HG03135 (cell line): ENCODE data around the gene PPM1J.
"Not testable (repeated sequence)": the region's sequence is repeated elsewhere in the genome, so short reads cannot be mapped to it uniquely, and the experiment has no call there.

ENCODE experiments used
- ATAC-seq: cut with Tn5 transposase; IDR thresholded peaks from one replicate; pipeline ENCODE4 v1.9.1; 2021; ENCODE audit warnings: mild to moderate bottlenecking, moderate library complexity; ENCODE audit not compliant: unreplicated experiment

The PPM1J gene

GRCh38 chr1:112715264-112716053 lies at the start of gene PPM1J:
Gene PPM1J (minus strand): TSS chr1:112715332. CDS start chr1:112715301, 31 bp downstream.
- ATAC-seq: peak; percentile 77

GRCh38 chr1:112762541-112763500 lies 47.7 kb upstream of the PPM1J start:
- no peak for ATAC-seq

GRCh38 chr1:112761714-112762480 lies 46.8 kb upstream of the PPM1J start:
- no peak for ATAC-seq

GRCh38 chr1:112759228-112759627 lies 44.1 kb upstream of the PPM1J start:
- no peak for ATAC-seq

GRCh38 chr1:112754116-112754628 lies 39.0 kb upstream of the PPM1J start:
- ATAC-seq: no peak

GRCh38 chr1:112748396-112748795 lies 33.3 kb upstream of the PPM1J start:
- no peak for ATAC-seq

GRCh38 chr1:112744009-112744578 lies 29.0 kb upstream of the PPM1J start:
- no peak for ATAC-seq

- no peak for ATAC-seq
These were observed 28.3 kb upstream of the PPM1J start for GRCh38 chr1:112743174-112744008.

GRCh38 chr1:112737573-112737972 lies 22.4 kb upstream of the PPM1J start:
- no peak for ATAC-seq

- no peak for ATAC-seq
These were observed 20.6 kb upstream of the PPM1J start for GRCh38 chr1:112735752-112736151.

GRCh38 chr1:112731451-112731850 lies 16.3 kb upstream of the PPM1J start:
- no peak for ATAC-seq

GRCh38 chr1:112729909-112730308 lies 14.8 kb upstream of the PPM1J start:
- ATAC-seq: no peak

- ATAC-seq: not testable (repeated sequence)
These were observed 13.9 kb upstream of the PPM1J start for GRCh38 chr1:112729011-112729410.

- not testable (repeated sequence) for ATAC-seq
These were observed 13.3 kb upstream of the PPM1J start for GRCh38 chr1:112728306-112728971.

- ATAC-seq: no peak
These were observed 12.6 kb upstream of the PPM1J start for GRCh38 chr1:112727716-112728115.

- not testable (repeated sequence) for ATAC-seq
These were observed 9.1 kb upstream of the PPM1J start for GRCh38 chr1:112724240-112724639.

GRCh38 chr1:112723511-112723839 lies 8.3 kb upstream of the PPM1J start:
- ATAC-seq: no peak

GRCh38 chr1:112722601-112723510 lies 7.7 kb upstream of the PPM1J start:
- no peak for ATAC-seq
